Prostate gland (tissue), 2 donors: ENCODE data around the gene DDX46. TPM values are rescaled to one million over a fixed set of nuclear protein-coding genes. Genes with fewer than 3 reads are reported as not detected.
"Not testable (repeated sequence)": the region's sequence is repeated elsewhere in the genome, so short reads cannot be mapped to it uniquely, and the experiment has no call there.

Experiments used
- DNase-seq: peaks from one replicate; pipeline ENCODE4 v3.0.0-alpha.2; 2019; ENCODE audit warnings: low spot score
- H3K27ac ChIP-seq, 2 donors: fragments of 200-600 bp; sonication (generic); 2 replicates each; pipeline ENCODE4 v1.5.1; 2017 to 2019
- H3K27me3 ChIP-seq: fragments of 200-600 bp; sonication (generic); replicated peaks from 2 replicates; pipeline ENCODE4 v1.5.1; 2019; ENCODE audit not compliant: insufficient read depth
- H3K36me3 ChIP-seq, 2 donors: fragments of 200-600 bp; sonication (generic); 1 replicate in 1 of 2; 2 replicates in 1 of 2; pipeline versions ENCODE4 v1.5.1 to v1.8.1; 2017 to 2019
- H3K4me1 ChIP-seq: fragments of 200-600 bp; sonication (generic); replicated peaks from 2 replicates; pipeline ENCODE4 v1.5.1; 2019
- H3K4me3 ChIP-seq, 2 donors: fragments of 200-600 bp; sonication (generic); 2 replicates each; pipeline ENCODE4 v1.5.1; 2017 to 2019
- H3K9me3 ChIP-seq: fragments of 200-600 bp; sonication (generic); 2 replicates; pipeline ENCODE4 v1.5.1; 2017
- CTCF ChIP-seq, 4 experiments: fragments of 200-600 bp in 2 of 4; fragments of 450-650 bp in 2 of 4; sonication (generic) in 2 of 4; IDR thresholded peaks; 1 replicate in 3 of 4; 2 replicates in 1 of 4; pipeline ENCODE4 v1.5.1; 2016 to 2019; ENCODE audit warnings: antibody characterized with exemption in 4 of 4, mild to moderate bottlenecking in 2 of 4, moderate library complexity in 2 of 4
- POLR2A ChIP-seq: fragments of 450-650 bp; IDR thresholded peaks from one replicate; pipeline ENCODE4 v1.6.1; 2016; ENCODE audit warnings: antibody characterized with exemption, mild to moderate bottlenecking
- POLR2AphosphoS5 ChIP-seq: sonication (generic); formaldehyde crosslinking; IDR thresholded peaks from one replicate; pipeline ENCODE4 v1.6.1; 2017; ENCODE audit warnings: antibody characterized with exemption
- WGBS: methylation state at CpG from one replicate; pipeline ENCODE4 v1.1.5; 2018; 5-methylcytosine and 5-hydroxymethylcytosine counted together
- intact Hi-C: fragments of 100-400 bp; cut with DNase I; formaldehyde crosslinking; loops from one replicate; pipeline ENCODE4 v1.14.2; 2022
- total RNA-seq, 2 donors: library from RNA; depleted of rRNA; stranded (reverse); fragments of >200 nt; gene quantifications; one replicate each; pipeline ENCODE4 v1.1.0, GENCODE V29; 2016

Gene DDX46
- total RNA-seq, 2 donors from 2014 or later, result 25.9 to 28.2 TPM

- H3K27me3 ChIP-seq, result no peaks in the 10 kb centered on the region
- H3K4me1 ChIP-seq, result no peaks in the 10 kb centered on the region
- no peak overlapping the region for H3K27ac ChIP-seq
- no peak for TF ChIP-seq CTCF (IDR thresholded peaks at IDR 0.05)
- no peaks in the 10 kb centered on the region for H3K36me3 ChIP-seq
- no peak for DNase-seq
- intact Hi-C loops, result no loop called here
- WGBS, result 95% methylated on average over 1 of the region's 1 CpG
- no peak overlapping the region for H3K4me3 ChIP-seq
- H3K9me3 ChIP-seq, result no peaks in the 10 kb centered on the region
These were observed 66.1 kb downstream of the DDX46 start for GRCh38 chr5:134824681-134825080.

GRCh38 chr5:134825212-134825611 lies 66.6 kb downstream of the DDX46 start:
- Histone ChIP-seq H3K4me1 (no peaks in the 10 kb centered on the region), H3K9me3 (no peaks in the 10 kb centered on the region), H3K36me3 (no peaks in the 10 kb centered on the region), H3K27ac (no peak overlapping the region), H3K4me3 (no peak overlapping the region), H3K27me3 (no peaks in the 10 kb centered on the region)
- DNase-seq, result no peak
- intact Hi-C loops, result no loop called here
- TF ChIP-seq CTCF (IDR thresholded peaks at IDR 0.05) (no peak), POLR2A (no peak), POLR2AphosphoS5 (no peak)
- WGBS, result 91% methylated on average over 7 of the region's 7 CpGs

- Histone ChIP-seq H3K27ac (no peak overlapping the region), H3K27me3 (no peaks in the 10 kb centered on the region), H3K9me3 (no peaks in the 10 kb centered on the region), H3K4me1 (no peaks in the 10 kb centered on the region), H3K36me3 (no peaks in the 10 kb centered on the region), H3K4me3 (no peak overlapping the region)
- 85% methylated on average over 3 of the region's 3 CpGs for whole genome bisulfite sequencing
- intact Hi-C loops, result no loop called here
- DNase-seq, result no peak
- TF ChIP-seq POLR2AphosphoS5, result no peak
- no peak for TF ChIP-seq CTCF (IDR thresholded peaks at IDR 0.05)
- TF ChIP-seq POLR2A, result no peak
These were observed 74.9 kb downstream of the DDX46 start for GRCh38 chr5:134833340-134834032.

GRCh38 chr5:134835623-134836022 lies 77.0 kb downstream of the DDX46 start:
- no peak for TF ChIP-seq POLR2A
- no peak for TF ChIP-seq POLR2AphosphoS5
- TF ChIP-seq CTCF (IDR thresholded peaks at IDR 0.05), result no peak
- Histone ChIP-seq H3K27ac (no peak overlapping the region), H3K27me3 (no peaks in the 10 kb centered on the region), H3K9me3 (no peaks in the 10 kb centered on the region), H3K4me1 (no peaks in the 10 kb centered on the region), H3K4me3 (no peak overlapping the region), H3K36me3 (no peaks in the 10 kb centered on the region)
- intact Hi-C loops, result no loop called here
- WGBS, result 98% methylated on average over 2 of the region's 2 CpGs
- DNase-seq, result no peak

GRCh38 chr5:134837530-134838181 lies 79.1 kb downstream of the DDX46 start:
- H3K36me3 ChIP-seq, result no peaks in the 10 kb centered on the region
- no peak overlapping the region for H3K4me3 ChIP-seq
- intact Hi-C loops, result no loop called here
- H3K27ac ChIP-seq, result no peak overlapping the region
- DNase-seq, result no peak
- TF ChIP-seq POLR2A, result no peak
- no peaks in the 10 kb centered on the region for H3K27me3 ChIP-seq
- H3K4me1 ChIP-seq, result no peaks in the 10 kb centered on the region
- no peaks in the 10 kb centered on the region for H3K9me3 ChIP-seq
- WGBS, result 97% methylated on average over 3 of the region's 3 CpGs

- intact Hi-C loops, H3K27ac ChIP-seq, DNase-seq: not testable (repeated sequence)
These were observed 79.8 kb downstream of the DDX46 start for GRCh38 chr5:134838361-134838760.

More at GRCh38 chr5:134838361-134838760, 79.8 kb downstream of the DDX46 start:
- not testable (repeated sequence) for H3K4me1 ChIP-seq, H3K4me3 ChIP-seq, H3K9me3 ChIP-seq, H3K27me3 ChIP-seq, H3K36me3 ChIP-seq
- 84% methylated on average over 9 of the region's 9 CpGs for WGBS
